ENCODE measurements around the gene SLC7A5. TPM values are rescaled to one million over a fixed set of nuclear protein-coding genes. Genes with fewer than 3 reads are reported as not detected.
"Not testable (repeated sequence)": the region's sequence is repeated elsewhere in the genome, so short reads cannot be mapped to it uniquely, and the experiment has no call there.

SLC7A5 gene
- total and polyA plus RNA-seq, 2 of the 13 experiments (the other 11 are each of a cell fraction or from before 2014, with no cell fraction given): 79.6 to 155 TPM

- TF ChIP-seq, protein P1, sequence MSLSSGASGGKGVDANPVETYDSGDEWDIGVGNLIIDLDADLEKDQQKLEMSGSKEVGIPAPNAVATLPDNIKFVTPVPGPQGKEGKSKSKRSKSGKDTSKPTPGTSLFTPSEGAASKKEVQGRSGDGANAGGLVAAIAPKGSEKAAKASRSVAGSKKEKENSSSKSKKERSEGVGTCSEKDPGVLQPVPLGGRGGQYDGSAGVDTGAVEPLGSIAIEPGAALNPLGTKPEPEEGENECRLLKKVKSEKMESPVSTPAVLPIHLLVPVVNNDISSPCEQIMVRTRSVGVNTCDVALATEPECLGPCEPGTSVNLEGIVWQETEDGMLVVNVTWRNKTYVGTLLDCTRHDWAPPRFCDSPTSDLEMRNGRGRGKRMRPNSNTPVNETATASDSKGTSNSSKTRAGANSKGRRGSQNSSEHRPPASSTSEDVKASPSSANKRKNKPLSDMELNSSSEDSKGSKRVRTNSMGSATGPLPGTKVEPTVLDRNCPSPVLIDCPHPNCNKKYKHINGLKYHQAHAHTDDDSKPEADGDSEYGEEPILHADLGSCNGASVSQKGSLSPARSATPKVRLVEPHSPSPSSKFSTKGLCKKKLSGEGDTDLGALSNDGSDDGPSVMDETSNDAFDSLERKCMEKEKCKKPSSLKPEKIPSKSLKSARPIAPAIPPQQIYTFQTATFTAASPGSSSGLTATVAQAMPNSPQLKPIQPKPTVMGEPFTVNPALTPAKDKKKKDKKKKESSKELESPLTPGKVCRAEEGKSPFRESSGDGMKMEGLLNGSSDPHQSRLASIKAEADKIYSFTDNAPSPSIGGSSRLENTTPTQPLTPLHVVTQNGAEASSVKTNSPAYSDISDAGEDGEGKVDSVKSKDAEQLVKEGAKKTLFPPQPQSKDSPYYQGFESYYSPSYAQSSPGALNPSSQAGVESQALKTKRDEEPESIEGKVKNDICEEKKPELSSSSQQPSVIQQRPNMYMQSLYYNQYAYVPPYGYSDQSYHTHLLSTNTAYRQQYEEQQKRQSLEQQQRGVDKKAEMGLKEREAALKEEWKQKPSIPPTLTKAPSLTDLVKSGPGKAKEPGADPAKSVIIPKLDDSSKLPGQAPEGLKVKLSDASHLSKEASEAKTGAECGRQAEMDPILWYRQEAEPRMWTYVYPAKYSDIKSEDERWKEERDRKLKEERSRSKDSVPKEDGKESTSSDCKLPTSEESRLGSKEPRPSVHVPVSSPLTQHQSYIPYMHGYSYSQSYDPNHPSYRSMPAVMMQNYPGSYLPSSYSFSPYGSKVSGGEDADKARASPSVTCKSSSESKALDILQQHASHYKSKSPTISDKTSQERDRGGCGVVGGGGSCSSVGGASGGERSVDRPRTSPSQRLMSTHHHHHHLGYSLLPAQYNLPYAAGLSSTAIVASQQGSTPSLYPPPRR (CRISPR knock-in tag; IDR thresholded peaks at IDR 0.05; ENCODE audit: borderline replicate concordance): peak; percentile 81; the same call in 1 of the 2 replicates
- TF ChIP-seq NCOA2 (CRISPR knock-in tag; IDR thresholded peaks at IDR 0.05): peak; percentile 56; the same call in 1 of the 2 replicates
- peak; percentile 84 for TF ChIP-seq ZNF264 (CRISPR knock-in tag; IDR thresholded peaks at IDR 0.05)
- peak; percentile 52 for TF ChIP-seq CEBPG (CRISPR knock-in tag; IDR thresholded peaks at IDR 0.05)
- not testable (repeated sequence) for TF ChIP-seq NONO, FOXP1 (IDR thresholded peaks at IDR 0.05)
- TF ChIP-seq NONO (CRISPR knock-in tag; conservative IDR thresholded peaks at IDR 0.05): peak; percentile 71
- TF ChIP-seq GATAD2A (CRISPR knock-in tag; IDR thresholded peaks at IDR 0.05): peak; percentile 76
- TF ChIP-seq, protein P2, sequence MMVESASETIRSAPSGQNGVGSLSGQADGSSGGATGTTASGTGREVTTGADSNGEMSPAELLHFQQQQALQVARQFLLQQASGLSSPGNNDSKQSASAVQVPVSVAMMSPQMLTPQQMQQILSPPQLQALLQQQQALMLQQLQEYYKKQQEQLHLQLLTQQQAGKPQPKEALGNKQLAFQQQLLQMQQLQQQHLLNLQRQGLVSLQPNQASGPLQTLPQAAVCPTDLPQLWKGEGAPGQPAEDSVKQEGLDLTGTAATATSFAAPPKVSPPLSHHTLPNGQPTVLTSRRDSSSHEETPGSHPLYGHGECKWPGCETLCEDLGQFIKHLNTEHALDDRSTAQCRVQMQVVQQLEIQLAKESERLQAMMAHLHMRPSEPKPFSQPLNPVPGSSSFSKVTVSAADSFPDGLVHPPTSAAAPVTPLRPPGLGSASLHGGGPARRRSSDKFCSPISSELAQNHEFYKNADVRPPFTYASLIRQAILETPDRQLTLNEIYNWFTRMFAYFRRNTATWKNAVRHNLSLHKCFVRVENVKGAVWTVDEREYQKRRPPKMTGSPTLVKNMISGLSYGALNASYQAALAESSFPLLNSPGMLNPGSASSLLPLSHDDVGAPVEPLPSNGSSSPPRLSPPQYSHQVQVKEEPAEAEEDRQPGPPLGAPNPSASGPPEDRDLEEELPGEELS (CRISPR knock-in tag; IDR thresholded peaks at IDR 0.05): peak; percentile 83
- peak; percentile 88 for TF ChIP-seq ZFP36 (IDR thresholded peaks at IDR 0.05; ENCODE audit: borderline replicate concordance, low read depth, low read length, partially characterized antibody)
- 0 out of 2 replicates have a peak, but pooled peaks have one; percentile 32 for TF ChIP-seq FOXP1 (CRISPR knock-in tag; IDR thresholded peaks at IDR 0.05)
- peak; percentile 26; the same call in 1 of the 2 replicates for TF ChIP-seq PHF8 (CRISPR knock-in tag; IDR thresholded peaks at IDR 0.05)
- TF ChIP-seq, protein P3, sequence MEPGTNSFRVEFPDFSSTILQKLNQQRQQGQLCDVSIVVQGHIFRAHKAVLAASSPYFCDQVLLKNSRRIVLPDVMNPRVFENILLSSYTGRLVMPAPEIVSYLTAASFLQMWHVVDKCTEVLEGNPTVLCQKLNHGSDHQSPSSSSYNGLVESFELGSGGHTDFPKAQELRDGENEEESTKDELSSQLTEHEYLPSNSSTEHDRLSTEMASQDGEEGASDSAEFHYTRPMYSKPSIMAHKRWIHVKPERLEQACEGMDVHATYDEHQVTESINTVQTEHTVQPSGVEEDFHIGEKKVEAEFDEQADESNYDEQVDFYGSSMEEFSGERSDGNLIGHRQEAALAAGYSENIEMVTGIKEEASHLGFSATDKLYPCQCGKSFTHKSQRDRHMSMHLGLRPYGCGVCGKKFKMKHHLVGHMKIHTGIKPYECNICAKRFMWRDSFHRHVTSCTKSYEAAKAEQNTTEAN (CRISPR knock-in tag; conservative IDR thresholded peaks at IDR 0.05): 0 out of 2 replicates have a peak, but pooled peaks have one; percentile 35
- TF ChIP-seq HNF4A (CRISPR knock-in tag; IDR thresholded peaks at IDR 0.05): peak; percentile 89
- 0 out of 2 replicates have a peak, but pooled peaks have one; percentile 44 for TF ChIP-seq ZNF777 (CRISPR knock-in tag; IDR thresholded peaks at IDR 0.05)
- peak; percentile 79; the same call in 1 of the 2 replicates for TF ChIP-seq ZNF232 (CRISPR knock-in tag; IDR thresholded peaks at IDR 0.05; ENCODE audit: borderline replicate concordance)
- peak; percentile 83 for TF ChIP-seq ZFX (CRISPR knock-in tag; IDR thresholded peaks at IDR 0.05; ENCODE audit: low read depth)
- TF ChIP-seq, protein P4, sequence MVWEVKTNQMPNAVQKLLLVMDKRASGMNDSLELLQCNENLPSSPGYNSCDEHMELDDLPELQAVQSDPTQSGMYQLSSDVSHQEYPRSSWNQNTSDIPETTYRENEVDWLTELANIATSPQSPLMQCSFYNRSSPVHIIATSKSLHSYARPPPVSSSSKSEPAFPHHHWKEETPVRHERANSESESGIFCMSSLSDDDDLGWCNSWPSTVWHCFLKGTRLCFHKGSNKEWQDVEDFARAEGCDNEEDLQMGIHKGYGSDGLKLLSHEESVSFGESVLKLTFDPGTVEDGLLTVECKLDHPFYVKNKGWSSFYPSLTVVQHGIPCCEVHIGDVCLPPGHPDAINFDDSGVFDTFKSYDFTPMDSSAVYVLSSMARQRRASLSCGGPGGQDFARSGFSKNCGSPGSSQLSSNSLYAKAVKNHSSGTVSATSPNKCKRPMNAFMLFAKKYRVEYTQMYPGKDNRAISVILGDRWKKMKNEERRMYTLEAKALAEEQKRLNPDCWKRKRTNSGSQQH (CRISPR knock-in tag; IDR thresholded peaks at IDR 0.05; ENCODE audit: low read depth): peak; percentile 93
- TF ChIP-seq ZBTB34 (CRISPR knock-in tag; IDR thresholded peaks at IDR 0.05): peak; percentile 83
These were observed 10.9 kb downstream of the SLC7A5 start (continued) for GRCh38 chr16:87858151-87858993.
